Suprapubic skin (tissue), 4 donors: Measurements from ENCODE around the gene CRABP1. TPM values are rescaled to one million over a fixed set of nuclear protein-coding genes. Genes with fewer than 3 reads are reported as not detected.

Source experiments
- DNase-seq, 2 donors: peaks; one replicate each; pipeline ENCODE4 v3.0.0-alpha.2; 2019; ENCODE audit warnings: low spot score in 2 of 2
- H3K27ac ChIP-seq: fragments of 200-600 bp; sonication (generic); one replicate; pipeline ENCODE4 v1.5.1; 2019
- H3K27me3 ChIP-seq: fragments of 200-600 bp; sonication (generic); one replicate; pipeline ENCODE4 v1.5.1; 2019
- H3K36me3 ChIP-seq: fragments of 200-600 bp; sonication (generic); one replicate; pipeline ENCODE4 v1.5.1; 2019
- H3K4me1 ChIP-seq: fragments of 200-600 bp; sonication (generic); one replicate; pipeline ENCODE4 v1.5.1; 2019
- H3K4me3 ChIP-seq: fragments of 200-600 bp; sonication (generic); one replicate; pipeline ENCODE4 v1.5.1; 2019; ENCODE audit warnings: mild to moderate bottlenecking
- H3K9me3 ChIP-seq: fragments of 200-600 bp; sonication (generic); one replicate; pipeline ENCODE4 v1.5.1; 2019
- EP300 ChIP-seq: sonication (generic); formaldehyde crosslinking; IDR thresholded peaks from one replicate; pipeline ENCODE4 v1.6.1; 2017; ENCODE audit warnings: antibody characterized with exemption
- POLR2A ChIP-seq, 2 donors: fragments of 450-650 bp; IDR thresholded peaks; one replicate each; pipeline ENCODE4 v1.6.1; 2017; ENCODE audit warnings: antibody characterized with exemption in 2 of 2, mild to moderate bottlenecking in 2 of 2, moderate library complexity in 2 of 2
- POLR2AphosphoS5 ChIP-seq, 3 donors: sonication (generic); formaldehyde crosslinking; IDR thresholded peaks; one replicate each; pipeline ENCODE4 v1.6.1; 2017; ENCODE audit warnings: antibody characterized with exemption in 3 of 3
- WGBS: methylation state at CpG from one replicate; pipeline ENCODE4 v1.1.5; 2018; 5-methylcytosine and 5-hydroxymethylcytosine counted together
- total RNA-seq, 4 donors: library from RNA; depleted of rRNA; stranded (reverse); fragments of >200 nt; gene quantifications; one replicate each; pipeline ENCODE4 v1.1.0, GENCODE V29; 2016
- TF ChIP-seq, protein P1 (sequence below), 2 donors: fragments of 200-600 bp in 1 of 2; fragments of 450-650 bp in 1 of 2; sonication (generic) in 1 of 2; IDR thresholded peaks; one replicate each; pipeline ENCODE4 v1.5.1; 2016 to 2019; ENCODE audit warnings: antibody characterized with exemption in 2 of 2, mild to moderate bottlenecking in 1 of 2, moderate library complexity in 1 of 2

CRABP1 gene
- total RNA-seq, 4 donors from 2014 or later, result 2.6 to 8.7 (median 8.5) TPM; not detected in 1

DNA sequence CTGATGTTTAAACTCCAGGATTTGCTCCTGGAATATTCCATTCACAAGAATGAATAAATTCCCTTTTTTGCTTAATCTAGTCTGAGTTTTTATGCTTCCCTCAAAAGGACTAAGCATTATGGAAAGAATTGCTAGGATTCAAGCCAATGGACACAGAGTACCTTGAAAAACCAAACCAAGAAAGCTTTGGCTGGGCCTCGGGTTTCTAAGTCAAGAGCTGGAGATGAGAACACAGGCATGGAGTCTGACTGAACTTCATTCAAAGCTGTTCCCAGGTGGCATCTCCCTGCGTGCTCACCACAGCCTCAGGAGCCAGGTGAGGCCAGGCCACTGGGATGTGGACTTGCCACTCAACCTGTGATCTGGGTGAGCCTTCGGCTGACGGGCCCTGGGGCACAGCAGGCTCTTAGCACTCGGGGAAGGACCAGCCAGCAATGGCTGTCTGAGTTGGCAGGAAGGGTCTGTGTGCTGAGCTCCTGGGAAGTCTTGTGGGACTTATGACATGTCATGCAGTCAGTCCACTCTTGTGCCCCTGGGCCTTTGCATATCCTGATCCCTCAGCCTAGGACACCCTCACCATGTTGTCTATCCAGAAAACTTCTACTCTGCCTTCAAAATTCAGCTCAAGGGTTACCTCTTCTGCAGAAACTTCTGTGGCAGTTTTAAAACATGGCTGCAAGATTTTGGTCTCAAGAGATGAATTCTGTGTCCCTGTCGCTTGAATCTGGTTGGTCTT, 21.8 kb downstream of the CRABP1 start:
- TF ChIP-seq EP300 (no peak), POLR2AphosphoS5 (IDR thresholded peaks at IDR 0.05) (no peak), POLR2A (IDR thresholded peaks at IDR 0.05) (no peak)
- TF ChIP-seq, protein P1, sequence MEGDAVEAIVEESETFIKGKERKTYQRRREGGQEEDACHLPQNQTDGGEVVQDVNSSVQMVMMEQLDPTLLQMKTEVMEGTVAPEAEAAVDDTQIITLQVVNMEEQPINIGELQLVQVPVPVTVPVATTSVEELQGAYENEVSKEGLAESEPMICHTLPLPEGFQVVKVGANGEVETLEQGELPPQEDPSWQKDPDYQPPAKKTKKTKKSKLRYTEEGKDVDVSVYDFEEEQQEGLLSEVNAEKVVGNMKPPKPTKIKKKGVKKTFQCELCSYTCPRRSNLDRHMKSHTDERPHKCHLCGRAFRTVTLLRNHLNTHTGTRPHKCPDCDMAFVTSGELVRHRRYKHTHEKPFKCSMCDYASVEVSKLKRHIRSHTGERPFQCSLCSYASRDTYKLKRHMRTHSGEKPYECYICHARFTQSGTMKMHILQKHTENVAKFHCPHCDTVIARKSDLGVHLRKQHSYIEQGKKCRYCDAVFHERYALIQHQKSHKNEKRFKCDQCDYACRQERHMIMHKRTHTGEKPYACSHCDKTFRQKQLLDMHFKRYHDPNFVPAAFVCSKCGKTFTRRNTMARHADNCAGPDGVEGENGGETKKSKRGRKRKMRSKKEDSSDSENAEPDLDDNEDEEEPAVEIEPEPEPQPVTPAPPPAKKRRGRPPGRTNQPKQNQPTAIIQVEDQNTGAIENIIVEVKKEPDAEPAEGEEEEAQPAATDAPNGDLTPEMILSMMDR (IDR thresholded peaks at IDR 0.05), result no peak
- no peak for DNase-seq
- H3K4me1 ChIP-seq, result peaks cover 10% of the 10 kb centered on the region
- H3K9me3 ChIP-seq, result no peaks in the 10 kb centered on the region
- H3K27me3 ChIP-seq, result peaks cover 2% of the 10 kb centered on the region
- no peak overlapping the region for H3K27ac ChIP-seq
- no peak overlapping the region for H3K4me3 ChIP-seq
- H3K36me3 ChIP-seq, result no peaks in the 10 kb centered on the region
- WGBS, result 97% methylated on average over 6 of the region's 6 CpGs

DNA sequence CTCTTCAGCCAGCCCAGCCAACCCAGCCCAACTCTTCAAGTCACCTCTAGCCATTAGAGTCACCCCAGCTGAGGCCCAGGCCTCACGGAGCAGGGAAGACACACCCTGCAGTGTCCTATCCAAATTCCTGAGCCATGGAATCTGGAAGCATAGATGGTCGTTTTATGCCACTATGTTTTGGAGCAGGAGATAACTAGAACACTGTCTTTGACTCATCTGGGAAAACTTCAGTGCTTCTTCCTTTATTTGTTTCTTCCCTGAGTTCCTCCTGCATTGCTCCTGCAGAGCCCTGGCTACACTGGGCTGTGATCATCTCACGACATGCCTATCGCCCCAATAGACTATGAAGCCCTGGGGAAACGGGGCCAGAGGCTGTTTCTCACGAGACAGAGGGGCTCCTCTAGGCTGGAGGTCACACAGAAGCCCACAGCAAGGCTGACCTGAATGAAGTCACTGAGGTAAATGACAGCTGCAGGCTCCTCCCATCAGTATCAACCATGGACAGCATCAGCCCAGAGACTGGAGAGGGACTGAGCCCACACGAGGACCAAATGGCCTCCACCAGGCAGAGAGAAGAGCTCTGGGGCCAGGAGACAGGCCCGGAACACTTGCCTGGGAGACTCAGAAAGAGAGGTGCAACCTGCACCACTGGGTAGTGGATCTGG, 22.7 kb downstream of the CRABP1 start:
- H3K27ac ChIP-seq, result no peak overlapping the region
- TF ChIP-seq, protein P1 (IDR thresholded peaks at IDR 0.05), result no peak
- TF ChIP-seq EP300 (no peak), POLR2A (IDR thresholded peaks at IDR 0.05) (no peak)
- H3K9me3 ChIP-seq, result no peaks in the 10 kb centered on the region
- no peak overlapping the region for H3K4me3 ChIP-seq
- peaks cover 2% of the 10 kb centered on the region for H3K27me3 ChIP-seq
- no peaks in the 10 kb centered on the region for H3K36me3 ChIP-seq
- DNase-seq, result no peak
- peaks cover 10% of the 10 kb centered on the region for H3K4me1 ChIP-seq
- 78% methylated on average over 8 of the region's 8 CpGs for WGBS

DNA sequence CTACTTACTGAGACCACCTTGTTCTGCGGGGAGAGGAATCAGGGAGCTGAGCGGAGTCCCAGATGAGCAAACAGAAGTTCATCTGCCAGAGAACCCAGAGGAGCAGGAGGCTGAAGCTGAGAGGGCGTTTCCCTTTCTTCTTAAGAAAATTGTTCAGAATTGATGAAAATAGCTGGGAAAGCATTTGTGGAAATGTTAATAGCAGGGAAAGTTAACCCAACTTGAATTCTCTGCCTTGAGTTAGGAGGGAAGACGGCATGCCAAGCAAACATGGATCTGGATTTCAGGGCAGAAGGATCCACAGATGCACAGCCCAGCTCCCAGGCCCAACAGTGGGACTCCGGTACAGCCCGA, 23.2 kb downstream of the CRABP1 start:
- no peaks in the 10 kb centered on the region for H3K9me3 ChIP-seq
- no peaks in the 10 kb centered on the region for H3K27me3 ChIP-seq
- peaks cover 10% of the 10 kb centered on the region for H3K4me1 ChIP-seq
- TF ChIP-seq POLR2AphosphoS5 (IDR thresholded peaks at IDR 0.05) (no peak), EP300 (no peak), POLR2A (IDR thresholded peaks at IDR 0.05) (no peak)
- TF ChIP-seq, protein P1 (IDR thresholded peaks at IDR 0.05), result no peak
- no peak for DNase-seq
- H3K27ac ChIP-seq, result no peak overlapping the region
- 65% methylated on average over 6 of the region's 6 CpGs for WGBS
- H3K4me3 ChIP-seq, result no peak overlapping the region
- no peaks in the 10 kb centered on the region for H3K36me3 ChIP-seq

DNA sequence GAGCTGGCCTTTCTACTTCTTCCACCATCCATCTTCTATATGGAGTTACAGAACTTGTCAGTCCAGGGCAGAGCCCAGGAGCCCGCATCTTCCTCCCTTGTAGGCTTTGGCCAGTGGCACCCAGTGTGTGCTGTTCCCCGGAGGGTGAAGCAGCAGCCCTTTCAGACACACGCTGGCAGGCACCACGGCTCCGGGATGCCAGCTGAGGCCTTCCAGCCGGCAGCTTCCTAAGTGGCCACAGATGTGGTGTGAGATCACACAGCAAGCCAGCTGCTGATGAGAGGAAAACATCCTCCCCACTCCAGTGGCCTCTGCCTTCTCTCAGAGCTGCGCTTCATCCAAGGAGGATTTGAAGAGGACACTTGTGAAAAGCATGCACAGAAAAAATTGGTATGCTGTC, 24.1 kb downstream of the CRABP1 start:
- no peaks in the 10 kb centered on the region for H3K9me3 ChIP-seq
- 54% methylated on average over 7 of the region's 7 CpGs for WGBS
- H3K36me3 ChIP-seq, result no peaks in the 10 kb centered on the region
- no peak overlapping the region for H3K27ac ChIP-seq
- H3K27me3 ChIP-seq, result no peaks in the 10 kb centered on the region
- H3K4me1 ChIP-seq, result peaks cover 10% of the 10 kb centered on the region
- TF ChIP-seq, protein P1 (IDR thresholded peaks at IDR 0.05), result no peak
- TF ChIP-seq POLR2AphosphoS5 (IDR thresholded peaks at IDR 0.05) (no peak), EP300 (no peak), POLR2A (IDR thresholded peaks at IDR 0.05) (no peak)
- H3K4me3 ChIP-seq, result no peak overlapping the region
- DNase-seq, result no peak

DNA sequence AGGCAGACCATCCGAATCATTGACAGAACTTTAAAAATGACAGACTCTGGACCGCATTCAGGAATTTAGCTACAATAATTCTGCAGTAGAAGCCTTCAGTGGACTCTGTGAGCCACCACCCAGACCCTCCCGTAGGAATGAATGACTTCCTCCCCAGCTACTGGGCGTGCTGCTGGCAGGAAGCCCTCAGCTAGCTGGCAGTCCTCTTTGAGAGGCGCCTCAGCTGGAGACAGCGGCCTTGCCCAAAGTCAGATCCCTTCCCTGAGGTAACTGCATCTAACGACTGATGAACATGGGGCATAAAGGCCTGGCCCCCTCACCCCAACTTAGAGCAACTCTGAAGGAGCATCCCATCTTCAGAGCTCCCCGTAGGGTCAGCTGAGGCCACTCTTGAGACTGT, 25.8 kb downstream of the CRABP1 start:
- no peak overlapping the region for H3K4me3 ChIP-seq
- peaks cover 10% of the 10 kb centered on the region for H3K4me1 ChIP-seq
- DNase-seq, result no peak
- no peaks in the 10 kb centered on the region for H3K36me3 ChIP-seq
- 23% methylated on average over 8 of the region's 8 CpGs for WGBS
- no peak for TF ChIP-seq POLR2A (IDR thresholded peaks at IDR 0.05)
- TF ChIP-seq, protein P1 (IDR thresholded peaks at IDR 0.05), result no peak
- no peak for TF ChIP-seq EP300
- no peak for TF ChIP-seq POLR2AphosphoS5 (IDR thresholded peaks at IDR 0.05)
- no peaks in the 10 kb centered on the region for H3K9me3 ChIP-seq
- no peaks in the 10 kb centered on the region for H3K27me3 ChIP-seq
- H3K27ac ChIP-seq, result no peak overlapping the region
